GM23338 (cell line): ENCODE data around the gene ZBTB7C.

ENCODE experiments used
- CREB1 ChIP-seq: fragments of 250-450 bp; sonication (Bioruptor Pico); IDR thresholded peaks from 2 replicates; pipeline ENCODE4 v1.5.0; 2020; ENCODE audit warnings: low read depth, mild to moderate bottlenecking, moderate library complexity
- EZH2 ChIP-seq: fragments of 200-600 bp; sonication (generic); IDR thresholded peaks from one replicate; pipeline ENCODE4 v1.8.0; 2017; ENCODE audit warnings: antibody characterized with exemption, mild to moderate bottlenecking, low read depth; ENCODE audit not compliant: unreplicated experiment
- EZH2phosphoT487 ChIP-seq: fragments of 200-600 bp; sonication (generic); IDR thresholded peaks from one replicate; pipeline ENCODE4 v1.8.1; 2018; ENCODE audit warnings: antibody characterized with exemption; ENCODE audit not compliant: unreplicated experiment
- JUNB ChIP-seq: IDR thresholded peaks from one replicate; pipeline ENCODE4 v1.6.1; 2016; ENCODE audit warnings: antibody characterized with exemption; ENCODE audit not compliant: unreplicated experiment
- POLR2AphosphoS5 ChIP-seq: IDR thresholded peaks from 2 replicates; pipeline ENCODE4 v1.6.1; 2016; ENCODE audit warnings: antibody characterized with exemption, low read depth
- TF ChIP-seq, protein P1 (sequence below), 2 experiments: fragments of 200-600 bp in 1 of 2; sonication (generic) in 1 of 2; conservative IDR thresholded peaks; 2 replicates each; pipeline versions ENCODE4 v1.5.1 to v1.6.1; 2016 to 2017; ENCODE audit warnings: antibody characterized with exemption in 2 of 2, low read depth in 2 of 2, mild to moderate bottlenecking in 2 of 2, moderate library complexity in 1 of 2
- TF ChIP-seq, protein P2 (sequence below): IDR thresholded peaks from one replicate; pipeline ENCODE4 v1.6.1; 2018; ENCODE audit warnings: antibody characterized with exemption; ENCODE audit not compliant: unreplicated experiment
- TF ChIP-seq, protein P3 (sequence below): IDR thresholded peaks from 2 replicates; pipeline ENCODE4 v1.6.1; 2016; ENCODE audit warnings: antibody characterized with exemption

DNA sequence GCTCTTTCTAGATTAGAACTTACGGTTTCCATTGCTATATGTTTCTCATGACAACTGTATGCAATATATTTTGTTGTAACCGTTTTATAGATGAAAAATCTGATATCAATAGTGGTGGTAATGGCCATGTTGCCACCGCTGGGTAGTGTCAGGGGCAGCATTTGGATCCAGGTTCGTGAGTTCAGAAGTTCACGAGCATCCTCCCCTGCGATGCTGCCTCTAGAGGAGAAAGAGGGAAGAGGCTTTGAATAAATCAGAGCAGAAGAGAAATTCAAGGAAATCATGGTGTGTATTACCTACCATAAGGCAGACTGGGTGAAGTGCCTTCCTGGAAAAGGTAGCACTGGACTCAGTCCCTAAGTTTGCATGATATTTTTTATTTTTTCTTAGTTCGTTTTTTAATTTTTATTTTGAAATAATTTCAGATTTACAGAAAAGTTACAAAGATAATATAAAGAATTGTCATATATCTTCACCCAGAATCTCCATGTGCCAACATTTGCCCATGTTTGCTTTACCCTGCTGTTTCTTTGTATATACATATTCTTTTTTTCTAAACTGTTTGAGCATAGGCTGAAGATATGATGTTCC lies 3.3 kb upstream of the ZBTB7C start:
- TF ChIP-seq, protein P1, sequence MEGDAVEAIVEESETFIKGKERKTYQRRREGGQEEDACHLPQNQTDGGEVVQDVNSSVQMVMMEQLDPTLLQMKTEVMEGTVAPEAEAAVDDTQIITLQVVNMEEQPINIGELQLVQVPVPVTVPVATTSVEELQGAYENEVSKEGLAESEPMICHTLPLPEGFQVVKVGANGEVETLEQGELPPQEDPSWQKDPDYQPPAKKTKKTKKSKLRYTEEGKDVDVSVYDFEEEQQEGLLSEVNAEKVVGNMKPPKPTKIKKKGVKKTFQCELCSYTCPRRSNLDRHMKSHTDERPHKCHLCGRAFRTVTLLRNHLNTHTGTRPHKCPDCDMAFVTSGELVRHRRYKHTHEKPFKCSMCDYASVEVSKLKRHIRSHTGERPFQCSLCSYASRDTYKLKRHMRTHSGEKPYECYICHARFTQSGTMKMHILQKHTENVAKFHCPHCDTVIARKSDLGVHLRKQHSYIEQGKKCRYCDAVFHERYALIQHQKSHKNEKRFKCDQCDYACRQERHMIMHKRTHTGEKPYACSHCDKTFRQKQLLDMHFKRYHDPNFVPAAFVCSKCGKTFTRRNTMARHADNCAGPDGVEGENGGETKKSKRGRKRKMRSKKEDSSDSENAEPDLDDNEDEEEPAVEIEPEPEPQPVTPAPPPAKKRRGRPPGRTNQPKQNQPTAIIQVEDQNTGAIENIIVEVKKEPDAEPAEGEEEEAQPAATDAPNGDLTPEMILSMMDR (conservative IDR thresholded peaks at IDR 0.05; ENCODE audit: low read depth in 2 of 2), result peak; percentile 73 to 74
- TF ChIP-seq, protein P2, sequence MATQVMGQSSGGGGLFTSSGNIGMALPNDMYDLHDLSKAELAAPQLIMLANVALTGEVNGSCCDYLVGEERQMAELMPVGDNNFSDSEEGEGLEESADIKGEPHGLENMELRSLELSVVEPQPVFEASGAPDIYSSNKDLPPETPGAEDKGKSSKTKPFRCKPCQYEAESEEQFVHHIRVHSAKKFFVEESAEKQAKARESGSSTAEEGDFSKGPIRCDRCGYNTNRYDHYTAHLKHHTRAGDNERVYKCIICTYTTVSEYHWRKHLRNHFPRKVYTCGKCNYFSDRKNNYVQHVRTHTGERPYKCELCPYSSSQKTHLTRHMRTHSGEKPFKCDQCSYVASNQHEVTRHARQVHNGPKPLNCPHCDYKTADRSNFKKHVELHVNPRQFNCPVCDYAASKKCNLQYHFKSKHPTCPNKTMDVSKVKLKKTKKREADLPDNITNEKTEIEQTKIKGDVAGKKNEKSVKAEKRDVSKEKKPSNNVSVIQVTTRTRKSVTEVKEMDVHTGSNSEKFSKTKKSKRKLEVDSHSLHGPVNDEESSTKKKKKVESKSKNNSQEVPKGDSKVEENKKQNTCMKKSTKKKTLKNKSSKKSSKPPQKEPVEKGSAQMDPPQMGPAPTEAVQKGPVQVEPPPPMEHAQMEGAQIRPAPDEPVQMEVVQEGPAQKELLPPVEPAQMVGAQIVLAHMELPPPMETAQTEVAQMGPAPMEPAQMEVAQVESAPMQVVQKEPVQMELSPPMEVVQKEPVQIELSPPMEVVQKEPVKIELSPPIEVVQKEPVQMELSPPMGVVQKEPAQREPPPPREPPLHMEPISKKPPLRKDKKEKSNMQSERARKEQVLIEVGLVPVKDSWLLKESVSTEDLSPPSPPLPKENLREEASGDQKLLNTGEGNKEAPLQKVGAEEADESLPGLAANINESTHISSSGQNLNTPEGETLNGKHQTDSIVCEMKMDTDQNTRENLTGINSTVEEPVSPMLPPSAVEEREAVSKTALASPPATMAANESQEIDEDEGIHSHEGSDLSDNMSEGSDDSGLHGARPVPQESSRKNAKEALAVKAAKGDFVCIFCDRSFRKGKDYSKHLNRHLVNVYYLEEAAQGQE, result no peak
- TF ChIP-seq CREB1 (no peak), EZH2 (no peak), EZH2phosphoT487 (no peak), POLR2AphosphoS5 (no peak), JUNB (no peak)
- TF ChIP-seq, protein P3, sequence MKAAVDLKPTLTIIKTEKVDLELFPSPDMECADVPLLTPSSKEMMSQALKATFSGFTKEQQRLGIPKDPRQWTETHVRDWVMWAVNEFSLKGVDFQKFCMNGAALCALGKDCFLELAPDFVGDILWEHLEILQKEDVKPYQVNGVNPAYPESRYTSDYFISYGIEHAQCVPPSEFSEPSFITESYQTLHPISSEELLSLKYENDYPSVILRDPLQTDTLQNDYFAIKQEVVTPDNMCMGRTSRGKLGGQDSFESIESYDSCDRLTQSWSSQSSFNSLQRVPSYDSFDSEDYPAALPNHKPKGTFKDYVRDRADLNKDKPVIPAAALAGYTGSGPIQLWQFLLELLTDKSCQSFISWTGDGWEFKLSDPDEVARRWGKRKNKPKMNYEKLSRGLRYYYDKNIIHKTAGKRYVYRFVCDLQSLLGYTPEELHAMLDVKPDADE, result no peak
